IPS DF 6.9 (cell line): Measurements from ENCODE around the gene MYO9B.

Source experiments
- DNase-seq: peaks from one replicate; pipeline ENCODE4 v3.0.0-alpha.2; 2013; ENCODE audit warnings: low read depth, low spot score
- H3K27ac ChIP-seq: one replicate; pipeline ENCODE4 v1.5.1; 2013; ENCODE audit warnings: low read length, control low read depth
- H3K27me3 ChIP-seq: 2 replicates; pipeline ENCODE4 v1.6.1; 2013; ENCODE audit warnings: mild to moderate bottlenecking, low read length; ENCODE audit not compliant: control insufficient read depth, insufficient read depth
- H3K36me3 ChIP-seq: 2 replicates; pipeline ENCODE4 v1.6.1; 2013; ENCODE audit warnings: low read length; ENCODE audit not compliant: control insufficient read depth, insufficient read depth
- H3K4me1 ChIP-seq: 2 replicates; pipeline ENCODE4 v1.6.1; 2013; ENCODE audit warnings: low read length; ENCODE audit not compliant: control insufficient read depth, insufficient read depth
- H3K4me3 ChIP-seq: 2 replicates; pipeline ENCODE4 v1.5.1; 2013; ENCODE audit warnings: mild to moderate bottlenecking, low read length
- H3K9me3 ChIP-seq: 2 replicates; pipeline ENCODE4 v1.6.1; 2013; ENCODE audit warnings: low read length, inconsistent platforms; ENCODE audit not compliant: control insufficient read depth, insufficient read depth
- WGBS: extraction: QIAGEN DNeasy Blood & Tissue Kit; methylation state at CpG from one replicate; pipeline ENCODE4 v1.1.7; 2013; ENCODE audit warnings: mixed read lengths, missing lambda C conversion rate; ENCODE audit not compliant: insufficient read length, insufficient coverage; 5-methylcytosine and 5-hydroxymethylcytosine counted together

The MYO9B gene

DNA sequence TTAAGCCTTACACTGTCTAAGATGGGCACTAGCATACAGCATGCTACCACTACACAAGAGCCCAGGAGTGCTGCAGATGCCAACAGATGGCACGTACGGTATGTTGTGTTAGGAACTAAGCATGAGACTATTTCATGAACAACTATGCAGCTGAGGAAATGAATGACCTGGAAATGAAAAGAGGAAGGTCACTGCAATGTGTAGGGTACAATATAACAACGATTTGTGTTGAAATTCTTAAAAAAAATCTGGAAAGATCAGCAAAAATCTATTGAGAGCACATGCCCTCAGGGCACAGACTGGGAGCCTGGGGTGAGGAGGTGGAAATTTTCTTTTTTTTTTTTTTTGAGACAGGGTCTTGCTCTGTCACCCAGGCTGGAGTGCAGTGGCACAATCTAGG lies 14.8 kb upstream of the MYO9B start:
- no peak for DNase-seq
- H3K9me3 ChIP-seq: peaks cover 6% of the 10 kb centered on the region
- H3K27me3 ChIP-seq: no peaks in the 10 kb centered on the region
- no peaks in the 10 kb centered on the region for H3K4me1 ChIP-seq
- no CpG with 5 or more reads among the region's 3 CpGs for WGBS
- H3K36me3 ChIP-seq: peaks cover 25% of the 10 kb centered on the region
- H3K4me3 ChIP-seq: no peak overlapping the region
- H3K27ac ChIP-seq: no peak overlapping the region

DNA sequence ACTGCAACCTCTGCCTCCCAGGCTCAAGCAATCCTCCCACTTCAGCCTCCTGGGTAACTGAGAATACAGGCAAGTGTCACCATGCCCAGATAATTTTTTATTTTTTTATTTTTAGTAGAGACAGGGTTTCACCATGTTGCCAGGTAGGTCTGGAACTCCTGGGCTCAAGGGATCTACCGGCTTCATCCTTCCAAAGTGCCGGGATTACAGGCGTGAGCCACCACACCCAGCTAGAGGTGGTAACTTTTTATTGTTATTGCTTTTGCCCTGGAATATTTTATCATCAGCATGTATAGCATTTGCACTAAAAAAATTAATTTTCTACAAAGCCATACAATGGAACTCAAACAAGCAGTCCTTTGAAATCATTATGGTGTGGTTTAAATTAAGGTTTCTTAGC lies 14.4 kb upstream of the MYO9B start:
- WGBS: no CpG with 5 or more reads among the region's 3 CpGs
- Histone ChIP-seq H3K36me3 (peaks cover 22% of the 10 kb centered on the region), H3K27me3 (no peaks in the 10 kb centered on the region), H3K9me3 (peaks cover 6% of the 10 kb centered on the region), H3K4me1 (no peaks in the 10 kb centered on the region), H3K27ac (no peak overlapping the region), H3K4me3 (no peak overlapping the region)
- no peak for DNase-seq

DNA sequence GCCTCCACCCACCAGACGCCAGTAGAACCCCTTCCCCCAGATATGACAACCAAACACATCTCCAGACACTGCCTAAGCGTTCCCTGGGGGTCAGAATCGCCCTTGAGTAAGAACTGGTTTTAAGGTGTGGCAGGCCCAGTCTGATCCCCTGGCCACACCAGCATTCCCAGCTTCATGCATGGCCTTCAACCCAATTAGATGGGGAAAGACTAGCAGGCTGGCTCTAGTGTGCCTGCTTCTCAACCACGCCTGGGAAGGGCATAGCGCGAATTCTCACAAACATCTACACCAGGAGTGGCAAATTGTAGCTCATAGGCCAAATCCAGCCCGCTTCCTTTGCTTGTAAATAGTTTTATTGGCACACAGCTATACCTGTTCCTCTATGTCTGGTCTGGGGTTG lies 13.9 kb upstream of the MYO9B start:
- no peak overlapping the region for H3K4me3 ChIP-seq
- no peak for DNase-seq
- no peaks in the 10 kb centered on the region for H3K4me1 ChIP-seq
- no peak overlapping the region for H3K27ac ChIP-seq
- WGBS: no CpG with 5 or more reads among the region's 7 CpGs
- H3K27me3 ChIP-seq: no peaks in the 10 kb centered on the region
- H3K36me3 ChIP-seq: peaks cover 22% of the 10 kb centered on the region
- peaks cover 6% of the 10 kb centered on the region for H3K9me3 ChIP-seq

DNA sequence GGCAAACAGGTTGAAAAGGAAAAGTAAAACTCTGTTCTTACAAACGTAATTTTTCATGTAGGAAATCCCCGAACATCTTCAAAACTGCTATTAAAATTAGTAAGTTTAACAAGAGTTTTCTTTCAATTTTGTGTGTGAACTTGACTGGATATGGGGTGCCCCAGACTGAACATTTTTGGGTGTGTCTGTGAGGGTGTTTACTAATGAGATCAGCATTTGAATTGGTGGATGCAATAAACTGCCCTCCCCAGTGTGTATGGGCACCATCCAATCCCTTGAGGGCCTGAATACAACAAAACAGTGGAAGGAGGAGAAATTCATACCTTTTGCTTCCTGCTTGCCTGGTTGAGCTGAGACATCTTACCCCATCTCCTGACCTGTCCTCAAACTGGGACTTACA lies 12.1 kb upstream of the MYO9B start:
- H3K27me3 ChIP-seq: no peaks in the 10 kb centered on the region
- no peak overlapping the region for H3K27ac ChIP-seq
- no CpG with 5 or more reads among the region's 2 CpGs for WGBS
- H3K36me3 ChIP-seq: peaks cover 13% of the 10 kb centered on the region
- peaks cover 3% of the 10 kb centered on the region; the same call in 1 of the 2 replicates for H3K9me3 ChIP-seq
- no peak for DNase-seq
- H3K4me1 ChIP-seq: no peaks in the 10 kb centered on the region
- no peak overlapping the region for H3K4me3 ChIP-seq

DNA sequence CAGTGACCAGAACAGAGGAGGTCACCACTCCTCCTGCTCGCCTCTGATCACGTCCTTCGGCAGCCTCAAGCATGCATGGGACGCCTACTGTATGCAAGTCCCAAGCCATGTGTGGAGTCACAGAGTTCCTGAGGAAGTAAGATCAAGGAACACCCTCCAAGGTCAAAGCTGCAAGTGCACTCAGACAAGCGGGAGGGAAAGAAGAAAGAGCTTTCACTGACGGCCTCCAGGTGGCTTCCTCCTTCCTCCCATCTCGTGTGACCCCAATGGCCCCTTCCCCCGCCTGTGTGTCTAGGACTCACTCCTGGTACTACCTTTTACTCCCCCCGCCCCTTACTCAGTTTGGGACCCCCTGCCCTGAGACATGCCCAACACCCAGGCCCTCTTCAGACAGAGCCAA lies 6.4 kb upstream of the MYO9B start:
- Histone ChIP-seq H3K27ac (no peak overlapping the region), H3K4me3 (no peak overlapping the region), H3K27me3 (no peaks in the 10 kb centered on the region), H3K36me3 (peaks cover 11% of the 10 kb centered on the region; the same call in 1 of the 2 replicates), H3K4me1 (no peaks in the 10 kb centered on the region), H3K9me3 (no peaks in the 10 kb centered on the region)
- no CpG with 5 or more reads among the region's 9 CpGs for WGBS
- DNase-seq: no peak

DNA sequence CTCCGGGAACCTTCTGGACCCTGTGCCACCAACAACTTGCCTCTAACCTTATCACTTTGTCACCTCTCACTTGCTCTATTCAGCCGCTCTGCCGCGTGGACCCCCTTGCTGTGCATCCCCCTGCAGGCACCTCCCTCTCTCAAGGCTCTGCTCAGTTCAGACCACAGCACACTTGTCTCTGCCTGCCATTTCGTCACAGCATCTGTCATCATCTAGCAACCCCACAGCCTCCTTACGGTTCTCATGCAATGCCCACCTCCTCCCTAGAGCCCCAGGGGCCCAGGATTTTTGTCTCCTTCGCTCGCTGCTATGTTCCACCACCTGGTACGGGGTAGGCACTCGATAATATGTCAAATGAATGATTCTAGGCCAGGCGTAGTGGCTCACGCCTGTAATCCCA lies 5.2 kb upstream of the MYO9B start:
- no peaks in the 10 kb centered on the region for H3K27me3 ChIP-seq
- DNase-seq: no peak
- no peak overlapping the region for H3K27ac ChIP-seq
- no peaks in the 10 kb centered on the region for H3K4me1 ChIP-seq
- no CpG with 5 or more reads among the region's 12 CpGs for WGBS
- H3K9me3 ChIP-seq: no peaks in the 10 kb centered on the region
- no peak overlapping the region for H3K4me3 ChIP-seq
- H3K36me3 ChIP-seq: peaks cover 11% of the 10 kb centered on the region; the same call in 1 of the 2 replicates

DNA sequence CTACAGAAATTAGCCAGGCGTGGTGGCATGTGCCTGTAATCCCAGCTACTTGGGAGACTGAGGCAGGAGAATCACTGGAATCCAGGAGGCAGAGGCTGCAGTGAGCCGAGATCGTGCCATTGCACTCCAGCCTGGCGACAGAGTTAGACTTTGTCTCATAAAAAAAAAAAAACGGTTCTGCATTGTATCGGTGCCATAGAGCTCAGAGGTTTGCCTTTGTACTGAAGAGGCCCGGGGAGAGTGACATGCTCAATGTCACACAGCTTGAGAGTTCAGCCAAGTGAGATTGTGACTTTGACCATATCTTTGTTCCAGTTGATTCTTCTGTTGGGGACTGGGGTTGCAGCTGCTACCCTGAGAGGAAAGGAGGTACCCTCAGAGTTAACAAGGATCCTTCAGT lies 4.7 kb upstream of the MYO9B start:
- WGBS: no CpG with 5 or more reads among the region's 7 CpGs
- H3K36me3 ChIP-seq: peaks cover 11% of the 10 kb centered on the region; the same call in 1 of the 2 replicates

DNA sequence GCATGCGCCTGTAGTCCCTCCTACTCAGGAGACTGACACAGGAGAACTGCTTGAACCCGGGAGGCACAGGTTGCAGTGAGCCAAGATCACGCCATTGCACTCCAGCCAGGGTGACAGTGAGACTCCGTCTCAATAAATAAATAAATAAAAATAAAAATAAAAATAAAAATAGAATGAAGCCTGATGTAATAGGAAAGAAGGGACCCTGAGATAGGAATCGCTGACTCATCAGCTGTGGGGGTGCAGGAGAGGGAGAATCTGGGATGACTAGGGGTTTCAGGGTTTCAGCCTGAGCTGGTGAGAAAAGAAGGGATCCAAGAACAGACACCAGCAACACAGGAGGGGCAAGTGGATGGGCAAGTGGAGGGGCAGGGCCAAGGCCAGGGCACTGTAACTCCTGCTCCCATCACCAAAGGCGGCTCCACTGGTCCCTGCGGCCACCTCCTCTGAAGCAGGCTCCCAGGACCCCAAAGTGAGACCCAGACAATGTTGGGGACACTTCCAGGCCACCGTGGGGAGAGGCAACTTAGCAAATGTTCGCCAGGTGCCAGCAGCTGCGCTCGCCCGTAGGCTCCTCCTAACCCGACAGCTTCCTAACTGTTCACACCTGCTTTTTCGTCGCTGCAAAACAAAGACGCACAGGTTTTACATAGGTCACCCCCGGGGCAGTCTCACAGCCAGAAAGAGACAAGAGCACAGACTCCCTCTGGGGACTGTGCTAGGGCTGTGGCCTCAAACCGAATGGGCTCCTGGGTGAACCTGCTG lies 1.5 kb upstream of the MYO9B start:
- Histone ChIP-seq H3K36me3 (0 out of 2 replicates have a peak, but pooled peaks cover 8% of the 10 kb centered on the region), H3K4me1 (no peaks in the 10 kb centered on the region; the same call in 1 of the 2 replicates), H3K27me3 (no peaks in the 10 kb centered on the region), H3K9me3 (no peaks in the 10 kb centered on the region), H3K27ac (no peak overlapping the region), H3K4me3 (peak overlapping the region; percentile 81; the same call in 1 of the 2 replicates)
- DNase-seq: no peak
- no CpG with 5 or more reads among the region's 18 CpGs for WGBS

More for the DNA sequence above, 4.7 kb upstream of the MYO9B start:
- DNase-seq: no peak
- no peaks in the 10 kb centered on the region for H3K27me3 ChIP-seq
- H3K4me3 ChIP-seq: no peak overlapping the region
- no peaks in the 10 kb centered on the region for H3K4me1 ChIP-seq
- H3K9me3 ChIP-seq: no peaks in the 10 kb centered on the region
- no peak overlapping the region for H3K27ac ChIP-seq

DNA sequence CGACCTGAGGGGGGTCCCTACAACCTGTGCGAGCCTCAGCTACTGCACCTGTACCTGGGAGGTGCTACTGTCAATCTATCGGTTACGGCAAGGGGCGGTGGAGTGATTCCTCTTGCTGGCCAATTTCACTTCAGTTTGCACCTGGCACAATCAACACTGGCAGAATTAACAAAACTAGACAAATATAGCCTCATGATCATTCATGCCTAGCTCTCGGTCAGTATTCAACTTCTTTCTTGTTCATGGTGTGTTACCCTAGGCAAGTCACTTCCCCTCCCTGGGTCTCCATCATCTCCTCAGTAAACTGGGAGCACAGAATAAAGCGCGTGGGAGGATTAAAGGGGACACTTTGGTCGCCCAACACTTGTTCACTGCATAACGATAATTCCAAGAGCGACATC lies 943 bp upstream of the MYO9B start:
- Histone ChIP-seq H3K9me3 (no peaks in the 10 kb centered on the region), H3K4me3 (peak overlapping the region; percentile 81; the same call in 1 of the 2 replicates), H3K4me1 (no peaks in the 10 kb centered on the region; the same call in 1 of the 2 replicates), H3K27me3 (no peaks in the 10 kb centered on the region), H3K36me3 (0 out of 2 replicates have a peak, but pooled peaks cover 8% of the 10 kb centered on the region), H3K27ac (no peak overlapping the region)
- WGBS: no CpG with 5 or more reads among the region's 11 CpGs
- DNase-seq: no peak

DNA sequence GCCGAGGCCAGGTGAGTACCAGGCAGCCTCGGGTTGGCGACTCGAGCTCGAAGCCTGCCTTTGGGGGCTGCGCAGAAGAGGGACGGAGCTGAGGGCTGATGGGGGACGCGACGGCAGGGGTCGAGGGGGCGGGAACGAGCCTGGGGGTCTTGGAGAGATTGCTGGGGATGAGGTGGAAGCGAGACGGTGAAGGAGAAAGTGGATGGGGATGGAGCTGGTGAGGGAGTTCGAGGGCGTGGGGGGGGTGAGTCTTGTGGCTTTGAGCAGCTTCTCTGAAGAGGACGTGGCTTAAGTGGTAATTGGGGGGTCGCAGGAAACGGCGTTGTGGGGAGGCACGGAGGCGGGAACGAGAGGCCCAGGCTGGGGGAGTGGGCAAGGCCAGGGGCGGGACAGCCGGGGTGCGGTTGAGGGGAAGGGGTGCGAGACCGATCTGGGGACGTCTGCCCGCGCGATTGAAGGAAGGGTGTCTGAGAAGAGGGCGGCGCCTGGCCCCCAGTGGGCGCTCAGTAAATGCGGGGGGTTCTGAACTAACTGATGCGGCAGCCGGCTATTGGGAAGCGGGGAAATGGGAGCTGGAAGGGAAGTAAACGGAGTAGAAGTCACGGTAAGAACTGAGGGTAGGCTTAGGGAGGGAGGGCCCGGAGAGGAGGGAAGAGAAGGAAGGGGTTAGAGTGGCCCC lies 426 bp downstream of the MYO9B start:
- WGBS: no CpG with 5 or more reads among the region's 43 CpGs
- no peak overlapping the region for H3K27ac ChIP-seq
- 0 out of 2 replicates have a peak, but pooled peaks cover 5% of the 10 kb centered on the region for H3K36me3 ChIP-seq
- DNase-seq: no peak
- no peaks in the 10 kb centered on the region; the same call in 1 of the 2 replicates for H3K4me1 ChIP-seq
- peak overlapping the region; percentile 89; the same call in 1 of the 2 replicates for H3K4me3 ChIP-seq
- H3K27me3 ChIP-seq: no peaks in the 10 kb centered on the region
- no peaks in the 10 kb centered on the region for H3K9me3 ChIP-seq
